BLaER1 treated with 17β-estradiol and CSF1 and Interleukin-3, amounts not matched to agents 10 nM and 100 nM (cell line): ENCODE measurements around the gene FOCAD.
"Not testable (repeated sequence)": the region's sequence is repeated elsewhere in the genome, so short reads cannot be mapped to it uniquely, and the experiment has no call there.

Experiments
- H3K27ac ChIP-seq, 11 experiments: shearing (Covaris generic); formaldehyde crosslinking; 2 replicates each; pipeline ENCODE4 v1.8.1; 2022
- H3K27me3 ChIP-seq, 11 experiments: shearing (Covaris generic); formaldehyde crosslinking; 2 replicates each; pipeline ENCODE4 v1.8.1; 2022
- H3K36me3 ChIP-seq, 11 experiments: shearing (Covaris generic); formaldehyde crosslinking; 2 replicates each; pipeline ENCODE4 v1.8.1; 2022
- H3K4me1 ChIP-seq, 10 experiments: shearing (Covaris generic); formaldehyde crosslinking; 2 replicates each; pipeline ENCODE4 v1.8.1; 2022
- H3K4me2 ChIP-seq, 11 experiments: shearing (Covaris generic); formaldehyde crosslinking; 2 replicates each; pipeline ENCODE4 v1.8.1; 2022
- H3K4me3 ChIP-seq, 10 experiments: shearing (Covaris generic); formaldehyde crosslinking; 2 replicates each; pipeline ENCODE4 v1.8.1; 2022
- H3K9ac ChIP-seq, 11 experiments: shearing (Covaris generic); formaldehyde crosslinking; 2 replicates each; pipeline ENCODE4 v1.8.1; 2022
- H3K9me3 ChIP-seq, 11 experiments: shearing (Covaris generic); formaldehyde crosslinking; replicated peaks in 1 of 11; 2 replicates each; pipeline ENCODE4 v1.8.1; 2022
- H4K20me1 ChIP-seq, 11 experiments: shearing (Covaris generic); formaldehyde crosslinking; 2 replicates each; pipeline ENCODE4 v1.8.1; 2022
- Cebpa-rat ChIP-seq, 11 experiments: shearing (Covaris generic); IDR thresholded peaks; 2 replicates each; pipeline ENCODE4 v1.8.1; 2022

The FOCAD gene

GRCh38 chr9:20646656-20647055 is 37.4 kb upstream of the FOCAD start:
- H3K27ac ChIP-seq = no peak overlapping the region
- no peaks in the 10 kb centered on the region; a peak in 2 of 22 replicates for H4K20me1 ChIP-seq
- H3K27me3 ChIP-seq = peaks cover 0 to 33% (median 29%) of the 10 kb centered on the region in 11 experiments; a peak in 19 of 22 replicates
- no peak overlapping the region for H3K4me2 ChIP-seq
- H3K9me3 ChIP-seq = no peaks in the 10 kb centered on the region; a peak in 1 of 22 replicates
- H3K4me1 ChIP-seq = no peaks in the 10 kb centered on the region
- no peak overlapping the region for H3K9ac ChIP-seq
- H3K4me3 ChIP-seq = no peak overlapping the region
- H3K36me3 ChIP-seq = no peaks in the 10 kb centered on the region
- no peak for TF ChIP-seq Cebpa-rat (IDR thresholded peaks at IDR 0.05)

- Histone ChIP-seq H3K36me3 (no peaks in the 10 kb centered on the region), H3K27ac (no peak overlapping the region), H4K20me1 (no peaks in the 10 kb centered on the region), H3K4me1 (no peaks in the 10 kb centered on the region), H3K9ac (no peak overlapping the region), H3K4me3 (no peak overlapping the region), H3K9me3 (no peaks in the 10 kb centered on the region; a peak in 1 of 22 replicates), H3K4me2 (no peak overlapping the region), H3K27me3 (peaks cover 0 to 6% (median 3%) of the 10 kb centered on the region in 11 experiments; a peak in 11 of 22 replicates)
- TF ChIP-seq Cebpa-rat (IDR thresholded peaks at IDR 0.05) = no peak
Observed at GRCh38 chr9:20649381-20649780, 34.7 kb upstream of the FOCAD start.

GRCh38 chr9:20650313-20650712 is 33.7 kb upstream of the FOCAD start:
- H3K9me3 ChIP-seq = no peaks in the 10 kb centered on the region; a peak in 1 of 22 replicates
- no peak for TF ChIP-seq Cebpa-rat (IDR thresholded peaks at IDR 0.05)

GRCh38 chr9:20650750-20651299 is 33.2 kb upstream of the FOCAD start:
- H3K27me3 ChIP-seq = no peaks in the 10 kb centered on the region
- no peaks in the 10 kb centered on the region for H3K36me3 ChIP-seq
- no peak overlapping the region for H3K4me3 ChIP-seq
- TF ChIP-seq Cebpa-rat (IDR thresholded peaks at IDR 0.05) = no peak
- no peaks in the 10 kb centered on the region for H3K4me1 ChIP-seq
- H4K20me1 ChIP-seq = no peaks in the 10 kb centered on the region
- H3K4me2 ChIP-seq = no peak overlapping the region
- no peak overlapping the region for H3K27ac ChIP-seq
- H3K9me3 ChIP-seq = no peaks in the 10 kb centered on the region; a peak in 1 of 22 replicates
- no peak overlapping the region for H3K9ac ChIP-seq

More at GRCh38 chr9:20650313-20650712, 33.7 kb upstream of the FOCAD start:
- H4K20me1 ChIP-seq = no peaks in the 10 kb centered on the region
- H3K4me1 ChIP-seq = no peaks in the 10 kb centered on the region
- no peak overlapping the region for H3K4me2 ChIP-seq
- peaks cover 0 to 3% (median 0%) of the 10 kb centered on the region in 11 experiments; a peak in 1 of 22 replicates for H3K27me3 ChIP-seq
- no peak overlapping the region for H3K9ac ChIP-seq
- no peak overlapping the region for H3K27ac ChIP-seq
- no peak overlapping the region for H3K4me3 ChIP-seq
- no peaks in the 10 kb centered on the region for H3K36me3 ChIP-seq

GRCh38 chr9:20651939-20652338 is 32.1 kb upstream of the FOCAD start:
- no peak overlapping the region for H3K27ac ChIP-seq
- no peak overlapping the region for H3K4me2 ChIP-seq

GRCh38 chr9:20658246-20658667 is 25.8 kb upstream of the FOCAD start:
- H3K4me3 ChIP-seq, H3K4me2 ChIP-seq, H3K4me1 ChIP-seq, H3K9me3 ChIP-seq, H3K36me3 ChIP-seq, H3K9ac ChIP-seq, H3K27ac ChIP-seq, H4K20me1 ChIP-seq, H3K27me3 ChIP-seq: not testable (repeated sequence)

More at GRCh38 chr9:20651939-20652338, 32.1 kb upstream of the FOCAD start:
- no peak for TF ChIP-seq Cebpa-rat (IDR thresholded peaks at IDR 0.05)
- no peaks in the 10 kb centered on the region for H3K27me3 ChIP-seq
- no peaks in the 10 kb centered on the region for H3K4me1 ChIP-seq
- H3K36me3 ChIP-seq = no peaks in the 10 kb centered on the region
- no peak overlapping the region for H3K9ac ChIP-seq
- no peaks in the 10 kb centered on the region; a peak in 1 of 22 replicates for H3K9me3 ChIP-seq
- H3K4me3 ChIP-seq = no peak overlapping the region
- H4K20me1 ChIP-seq = no peaks in the 10 kb centered on the region

- Histone ChIP-seq H3K4me2 (no peak overlapping the region), H3K36me3 (no peaks in the 10 kb centered on the region), H3K4me1 (no peaks in the 10 kb centered on the region), H3K9ac (no peak overlapping the region), H4K20me1 (no peaks in the 10 kb centered on the region), H3K27me3 (no peaks in the 10 kb centered on the region), H3K27ac (no peak overlapping the region), H3K4me3 (no peak overlapping the region), H3K9me3 (peaks cover 0 to 7% (median 4%) of the 10 kb centered on the region in 11 experiments; a peak in 4 of 22 replicates)
- no peak for TF ChIP-seq Cebpa-rat (IDR thresholded peaks at IDR 0.05)
Observed at GRCh38 chr9:20658677-20659473, 25.2 kb upstream of the FOCAD start.

- Histone ChIP-seq H3K4me2 (no peak overlapping the region), H3K9me3 (peaks cover 0 to 7% (median 4%) of the 10 kb centered on the region in 11 experiments; a peak in 4 of 22 replicates), H3K9ac (no peak overlapping the region), H3K27me3 (no peaks in the 10 kb centered on the region), H3K27ac (no peak overlapping the region), H3K36me3 (no peaks in the 10 kb centered on the region), H4K20me1 (no peaks in the 10 kb centered on the region), H3K4me3 (no peak overlapping the region), H3K4me1 (no peaks in the 10 kb centered on the region)
- TF ChIP-seq Cebpa-rat (IDR thresholded peaks at IDR 0.05) = no peak
Observed at GRCh38 chr9:20659474-20659967, 24.5 kb upstream of the FOCAD start.

GRCh38 chr9:20662156-20662555 is 21.9 kb upstream of the FOCAD start:
- no peak overlapping the region for H3K4me2 ChIP-seq
- H3K4me1 ChIP-seq = no peaks in the 10 kb centered on the region
- no peaks in the 10 kb centered on the region for H3K36me3 ChIP-seq
- no peak overlapping the region for H3K9ac ChIP-seq
- peaks cover 0 to 7% (median 4%) of the 10 kb centered on the region in 11 experiments; a peak in 4 of 22 replicates for H3K9me3 ChIP-seq
- H3K4me3 ChIP-seq = no peak overlapping the region
- H3K27me3 ChIP-seq = no peaks in the 10 kb centered on the region
- no peak overlapping the region for H3K27ac ChIP-seq
- no peak for TF ChIP-seq Cebpa-rat (IDR thresholded peaks at IDR 0.05)
- no peaks in the 10 kb centered on the region for H4K20me1 ChIP-seq
